NCI-H524 (cell line): Measurements from ENCODE around the gene TGFBR3.
"Not testable (repeated sequence)": the region's sequence is repeated elsewhere in the genome, so short reads cannot be mapped to it uniquely, and the experiment has no call there.

Experiments used
- DNase-seq, 2 experiments: peaks; one replicate each; lab custom pipeline; 2025; lab: John Stamatoyannopoulos, UW

TGFBR3 gene

GRCh38 chr1:91850708-91851107 is 35.2 kb downstream of the TGFBR3 start:
- no peak for DNase-seq

GRCh38 chr1:91847851-91848250 is 38.1 kb downstream of the TGFBR3 start:
- no peak for DNase-seq

GRCh38 chr1:91846639-91847013 is 39.3 kb downstream of the TGFBR3 start:
- DNase-seq: no peak

- DNase-seq: peak; percentile 92 to 94
Measured at GRCh38 chr1:91846007-91846638, 39.8 kb downstream of the TGFBR3 start.

GRCh38 chr1:91844862-91845528 is 41.0 kb downstream of the TGFBR3 start:
- DNase-seq: no peak

GRCh38 chr1:91843843-91844242 is 42.1 kb downstream of the TGFBR3 start:
- DNase-seq: no peak

GRCh38 chr1:91842563-91842962 is 43.4 kb downstream of the TGFBR3 start:
- no peak for DNase-seq

GRCh38 chr1:91842056-91842455 is 43.9 kb downstream of the TGFBR3 start:
- DNase-seq: no peak

- not testable (repeated sequence) for DNase-seq
Measured at GRCh38 chr1:91840276-91840675, 45.7 kb downstream of the TGFBR3 start.

- DNase-seq: peak; percentile 4 to 21
Measured at GRCh38 chr1:91836331-91837040, 49.5 kb downstream of the TGFBR3 start.

- no peak for DNase-seq
Measured at GRCh38 chr1:91835087-91835521, 50.8 kb downstream of the TGFBR3 start.

- not testable (repeated sequence) for DNase-seq
Measured at GRCh38 chr1:91834549-91834948, 51.4 kb downstream of the TGFBR3 start.

GRCh38 chr1:91833946-91834345 is 52.0 kb downstream of the TGFBR3 start:
- DNase-seq: no peak

GRCh38 chr1:91831132-91831930 is 54.6 kb downstream of the TGFBR3 start:
- DNase-seq: no peak

GRCh38 chr1:91830242-91831131 is 55.5 kb downstream of the TGFBR3 start:
- DNase-seq: no peak

- no peak for DNase-seq
Measured at GRCh38 chr1:91829293-91830153, 56.4 kb downstream of the TGFBR3 start.

GRCh38 chr1:91828583-91829281 is 57.2 kb downstream of the TGFBR3 start:
- no peak for DNase-seq

GRCh38 chr1:91827459-91828321 is 58.3 kb downstream of the TGFBR3 start:
- DNase-seq: no peak

GRCh38 chr1:91827087-91827458 is 58.9 kb downstream of the TGFBR3 start:
- no peak for DNase-seq
